AG09309 (cell line): ENCODE results near the gene FAT2.

Source experiments
- DNase-seq: peaks from one replicate; pipeline ENCODE4 v3.0.0-alpha.2; 2010; ENCODE audit warnings: low read depth
- H3K4me3 ChIP-seq: 2 replicates; pipeline ENCODE4 v1.5.1; 2011; ENCODE audit warnings: mild to moderate bottlenecking, low read depth, low read length, moderate library complexity; ENCODE audit not compliant: control insufficient read depth
- CTCF ChIP-seq: IDR thresholded peaks from 2 replicates; pipeline ENCODE4 v1.5.1; 2011; ENCODE audit warnings: mild to moderate bottlenecking, low read depth, low read length, inconsistent platforms; ENCODE audit not compliant: insufficient read depth, control insufficient read depth; ENCODE audit errors: missing control alignments

FAT2 gene

GRCh38 chr5:151578326-151579025 is 12.7 kb downstream of the FAT2 start:
- TF ChIP-seq CTCF: no peak
- no peak for DNase-seq
- H3K4me3 ChIP-seq: no peak overlapping the region

- TF ChIP-seq CTCF: no peak
- H3K4me3 ChIP-seq: no peak overlapping the region
- no peak for DNase-seq
Observed at GRCh38 chr5:151577566-151577965, 13.6 kb downstream of the FAT2 start.

GRCh38 chr5:151574444-151574996 is 16.6 kb downstream of the FAT2 start:
- H3K4me3 ChIP-seq: no peak overlapping the region
- no peak for TF ChIP-seq CTCF

GRCh38 chr5:151572657-151573368 is 18.3 kb downstream of the FAT2 start:
- no peak for TF ChIP-seq CTCF
- no peak overlapping the region for H3K4me3 ChIP-seq

More at GRCh38 chr5:151574444-151574996, 16.6 kb downstream of the FAT2 start:
- no peak for DNase-seq

GRCh38 chr5:151571270-151572173 is 19.6 kb downstream of the FAT2 start:
- DNase-seq: no peak
- no peak for TF ChIP-seq CTCF
- no peak overlapping the region for H3K4me3 ChIP-seq

More at GRCh38 chr5:151572657-151573368, 18.3 kb downstream of the FAT2 start:
- DNase-seq: no peak
